A673 (cell line): Measurements from ENCODE around the gene RNGTT. TPM values are rescaled to one million over a fixed set of nuclear protein-coding genes. Genes with fewer than 3 reads are reported as not detected.

Experiments
- BruUV-seq: library from RNA; stranded (reverse); fragments of 400-500 nt; replicated peaks from 2 replicates; lab custom pipeline; 2021; lab: Mats Ljungman, UMichigan
- CTCF ChIA-PET: fragments of 300-600 bp; sonication (Branson Sonifier 250); formaldehyde crosslinking; loops from one replicate; lab custom pipeline; 2022; ENCODE audit warnings: antibody characterized with exemption; lab: Charles Lee
- POLR2A ChIA-PET: fragments of 300-600 bp; sonication (Branson Sonifier 250); formaldehyde crosslinking; loops from one replicate; lab custom pipeline; 2022; ENCODE audit warnings: antibody characterized with exemption; ENCODE audit not compliant: low non-redundant PET; lab: Charles Lee
- DNase-seq: peaks from one replicate; pipeline ENCODE4 v3.0.0-alpha.2; 2015; ENCODE audit warnings: low spot score
- H3K27ac ChIP-seq: fragments of 200-600 bp; sonication (generic); 2 replicates; pipeline ENCODE4 v1.5.1; 2016; ENCODE audit warnings: mixed run types, low read depth, mild to moderate bottlenecking, mixed read lengths, antibody characterized with exemption, low read length; ENCODE audit not compliant: poor library complexity, severe bottlenecking
- H3K27me3 ChIP-seq: fragments of 200-600 bp; sonication (generic); replicated peaks from 2 replicates; pipeline ENCODE4 v1.6.1; 2017; ENCODE audit warnings: mixed run types, low read depth, mild to moderate bottlenecking, mixed read lengths, antibody characterized with exemption, low read length; ENCODE audit not compliant: insufficient read depth, poor library complexity
- H3K36me3 ChIP-seq: fragments of 200-600 bp; sonication (generic); 2 replicates; pipeline ENCODE4 v1.6.1; 2016; ENCODE audit warnings: mixed run types, mild to moderate bottlenecking, mixed read lengths, antibody characterized with exemption, low read length; ENCODE audit not compliant: insufficient read depth, poor library complexity, severe bottlenecking
- H3K4me1 ChIP-seq: fragments of 200-600 bp; sonication (generic); 2 replicates; pipeline ENCODE4 v1.6.1; 2017; ENCODE audit warnings: mixed run types, mild to moderate bottlenecking, mixed read lengths, antibody characterized with exemption, low read length; ENCODE audit not compliant: insufficient read depth, poor library complexity, severe bottlenecking
- H3K4me3 ChIP-seq: fragments of 200-600 bp; sonication (generic); 2 replicates; pipeline ENCODE4 v1.5.1; 2016; ENCODE audit warnings: low read depth, mixed run types, mild to moderate bottlenecking, mixed read lengths, low read length; ENCODE audit not compliant: poor library complexity, severe bottlenecking
- H3K9me3 ChIP-seq: fragments of 200-600 bp; sonication (generic); 2 replicates; pipeline ENCODE4 v1.6.1; 2016; ENCODE audit warnings: mixed run types, low read depth, mild to moderate bottlenecking, mixed read lengths, antibody characterized with exemption, low read length; ENCODE audit not compliant: poor library complexity, severe bottlenecking
- EZH2 ChIP-seq: fragments of 200-600 bp; sonication (generic); IDR thresholded peaks from 2 replicates; pipeline ENCODE4 v1.6.1; 2017; ENCODE audit warnings: borderline replicate concordance, low read depth, mild to moderate bottlenecking, mixed read lengths, antibody characterized with exemption, low read length; ENCODE audit not compliant: poor library complexity, severe bottlenecking
- intact Hi-C: fragments of 100-400 bp; cut with micrococcal nuclease; formaldehyde crosslinking; loops from one replicate; pipeline ENCODE4 v1.10.0; 2022; ENCODE audit not compliant: unreplicated experiment
- total RNA-seq: library from RNA; stranded (reverse); gene quantifications from 2 replicates; pipeline ENCODE4 v1.2.3, GENCODE V29; 2021
- TF ChIP-seq, protein P1 (sequence below): fragments of 300-800, 200-600 bp; sonication (generic); conservative IDR thresholded peaks from 2 replicates; pipeline ENCODE4 v1.5.1; 2017; ENCODE audit warnings: low read depth, mild to moderate bottlenecking, antibody characterized with exemption, low read length, moderate library complexity, mixed read lengths

Gene RNGTT
- total RNA-seq, 1 experiment from 2014 or later: 31.8 TPM

DNA sequence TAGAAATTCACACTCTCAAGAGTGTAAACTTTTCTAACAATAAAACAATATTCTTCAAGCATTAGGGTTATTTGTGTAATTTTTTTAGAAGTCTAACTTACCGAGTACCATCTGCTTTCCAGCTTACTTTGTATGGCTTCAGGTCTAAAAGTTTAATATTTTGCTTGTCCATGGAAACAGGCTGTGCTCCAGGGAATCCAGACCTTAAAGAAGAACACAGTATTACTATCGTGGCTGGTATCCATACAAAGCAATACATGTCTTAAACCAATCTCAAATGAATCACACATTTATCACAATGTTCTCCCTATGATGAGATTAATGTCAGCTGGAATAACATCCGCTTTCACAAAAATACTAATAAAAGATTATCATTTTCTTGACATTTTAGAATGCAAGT is 73.0 kb downstream of the RNGTT start:
- Histone ChIP-seq H3K4me1 (peaks cover 8% of the 10 kb centered on the region), H3K27me3 (no peaks in the 10 kb centered on the region), H3K36me3 (peaks cover 4% of the 10 kb centered on the region), H3K9me3 (no peaks in the 10 kb centered on the region), H3K27ac (no peak overlapping the region), H3K4me3 (no peak overlapping the region)
- DNase-seq: no peak
- CTCF ChIA-PET: no interaction called here
- intact Hi-C loops: no loop called here
- POLR2A ChIA-PET: no interaction called here
- no peak for TF ChIP-seq EZH2
- TF ChIP-seq, protein P1, sequence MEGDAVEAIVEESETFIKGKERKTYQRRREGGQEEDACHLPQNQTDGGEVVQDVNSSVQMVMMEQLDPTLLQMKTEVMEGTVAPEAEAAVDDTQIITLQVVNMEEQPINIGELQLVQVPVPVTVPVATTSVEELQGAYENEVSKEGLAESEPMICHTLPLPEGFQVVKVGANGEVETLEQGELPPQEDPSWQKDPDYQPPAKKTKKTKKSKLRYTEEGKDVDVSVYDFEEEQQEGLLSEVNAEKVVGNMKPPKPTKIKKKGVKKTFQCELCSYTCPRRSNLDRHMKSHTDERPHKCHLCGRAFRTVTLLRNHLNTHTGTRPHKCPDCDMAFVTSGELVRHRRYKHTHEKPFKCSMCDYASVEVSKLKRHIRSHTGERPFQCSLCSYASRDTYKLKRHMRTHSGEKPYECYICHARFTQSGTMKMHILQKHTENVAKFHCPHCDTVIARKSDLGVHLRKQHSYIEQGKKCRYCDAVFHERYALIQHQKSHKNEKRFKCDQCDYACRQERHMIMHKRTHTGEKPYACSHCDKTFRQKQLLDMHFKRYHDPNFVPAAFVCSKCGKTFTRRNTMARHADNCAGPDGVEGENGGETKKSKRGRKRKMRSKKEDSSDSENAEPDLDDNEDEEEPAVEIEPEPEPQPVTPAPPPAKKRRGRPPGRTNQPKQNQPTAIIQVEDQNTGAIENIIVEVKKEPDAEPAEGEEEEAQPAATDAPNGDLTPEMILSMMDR: no peak
- no TSS peak for BruUV-seq

DNA sequence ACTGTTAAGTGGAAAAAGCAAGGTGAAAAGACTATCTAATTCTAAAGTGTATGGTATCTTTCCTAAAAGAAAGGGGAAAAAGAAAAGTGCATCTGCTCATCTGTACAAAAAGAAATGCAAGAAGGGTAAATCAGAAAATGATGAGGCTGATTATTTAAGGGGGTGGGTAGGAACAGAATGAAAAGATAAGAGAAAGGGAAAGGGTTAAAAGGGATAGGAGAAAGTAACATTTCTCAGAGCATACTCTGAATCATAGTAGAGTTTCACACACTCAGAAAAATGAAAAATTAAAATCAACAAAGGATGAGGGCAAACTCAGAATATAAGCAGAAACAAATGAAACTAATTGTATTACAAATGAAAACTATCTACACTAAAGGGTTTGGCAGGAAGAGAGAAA is 79.1 kb downstream of the RNGTT start:
- ChIA-PET CTCF (no interaction called here), POLR2A (no interaction called here)
- Histone ChIP-seq H3K36me3 (peaks cover 4% of the 10 kb centered on the region), H3K4me3 (no peak overlapping the region), H3K4me1 (no peaks in the 10 kb centered on the region), H3K27ac (no peak overlapping the region), H3K27me3 (no peaks in the 10 kb centered on the region), H3K9me3 (no peaks in the 10 kb centered on the region)
- no peak for DNase-seq
- no TSS peak for BruUV-seq
- intact Hi-C loops: no loop called here
- TF ChIP-seq EZH2: no peak
- TF ChIP-seq, protein P1: no peak

DNA sequence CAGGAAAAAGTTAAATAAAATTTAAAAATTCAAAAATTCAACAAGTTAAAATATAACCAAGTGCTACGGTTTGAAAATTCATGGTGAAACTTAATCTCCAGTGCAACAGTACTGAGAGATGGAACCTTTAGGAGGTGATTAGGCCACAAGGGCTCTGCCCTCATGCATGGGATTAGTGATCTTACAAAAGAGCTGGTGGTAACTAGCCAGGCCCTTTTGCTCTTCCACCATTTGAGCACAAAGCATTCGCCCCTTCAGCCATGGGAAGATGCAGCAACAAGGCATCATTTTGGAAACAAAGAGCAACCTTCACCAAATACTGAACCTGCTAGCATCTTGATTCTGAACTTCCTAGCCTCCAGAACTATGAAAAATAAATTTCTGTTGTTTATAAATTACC is 80.9 kb downstream of the RNGTT start:
- no peaks in the 10 kb centered on the region for H3K4me1 ChIP-seq
- POLR2A ChIA-PET: no interaction called here
- no peaks in the 10 kb centered on the region for H3K9me3 ChIP-seq
- peaks cover 4% of the 10 kb centered on the region for H3K36me3 ChIP-seq
- no peak overlapping the region for H3K27ac ChIP-seq
- BruUV-seq: no TSS peak
- DNase-seq: no peak
- H3K4me3 ChIP-seq: no peak overlapping the region
- H3K27me3 ChIP-seq: no peaks in the 10 kb centered on the region
- no peak for TF ChIP-seq EZH2
- TF ChIP-seq, protein P1: no peak
- CTCF ChIA-PET: no interaction called here
- intact Hi-C loops: no loop called here
